ENCODE results near the gene KCTD11. TPM values are rescaled to one million over a fixed set of nuclear protein-coding genes. Genes with fewer than 3 reads are reported as not detected.
A peak's percentile ranks its signal among the peaks of the same experiment; 100 is the strongest.

Gene KCTD11
- polyA plus RNA-seq, 1 donor = 8.2 TPM

DNA sequence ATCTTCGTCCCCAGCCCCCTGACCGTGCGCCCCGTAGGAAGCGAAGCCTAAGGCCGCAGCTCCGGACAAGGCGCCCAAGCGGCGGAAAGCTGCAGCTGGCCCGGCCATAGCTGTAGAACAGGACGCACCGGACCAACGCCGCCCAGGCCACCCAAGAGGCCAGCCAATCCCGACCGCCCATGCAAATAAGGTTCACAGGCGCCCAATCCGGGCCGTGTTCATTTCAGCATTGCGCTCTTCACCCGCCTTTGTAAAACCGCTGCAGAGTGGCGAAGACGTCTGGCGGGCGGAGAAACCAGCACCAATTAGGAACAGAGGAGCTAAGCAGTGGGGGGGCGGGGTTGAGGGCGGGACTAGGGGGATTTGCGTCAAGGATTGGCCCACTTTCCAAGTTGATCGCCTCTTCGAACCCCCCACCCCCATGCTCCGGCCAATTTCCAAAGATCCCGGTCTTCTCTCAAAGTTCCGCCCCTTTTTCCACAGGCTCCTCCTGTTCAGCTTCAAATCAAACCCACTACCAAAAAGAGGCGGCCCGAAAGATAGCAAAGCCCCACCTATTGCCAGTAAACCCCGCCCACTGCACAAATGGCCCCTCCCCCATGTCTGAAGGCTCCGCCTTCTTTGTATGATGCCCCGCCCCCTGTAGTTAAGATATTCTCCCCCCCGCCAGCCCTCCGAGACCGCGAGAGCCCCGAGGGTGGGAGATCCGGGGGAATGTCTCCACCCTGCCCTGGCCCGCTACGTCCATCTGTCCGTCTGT is 52.2 kb downstream of the KCTD11 start, which contains the start of gene TMEM256:
TMEM256 (minus strand) TSS at position 121 of the 760 bp plus-strand sequence; CDS start at position 108, 13 bp downstream.
- Histone ChIP-seq H3K27ac (ENCODE audit: low read length) (peak within 1 kb of the TSS; percentile 96), H3K27me3 (ENCODE audit: control insufficient read depth, insufficient read depth, low read length) (peaks cover 39% of the 10 kb centered on the region), H3K4me3 (ENCODE audit: low read length) (peak within 1 kb of the TSS; percentile 93), H3K4me1 (ENCODE audit: control insufficient read depth, insufficient read depth, low read length) (peaks cover 9% of the 10 kb centered on the region), H3K36me3 (ENCODE audit: control insufficient read depth, insufficient read depth, low read length) (no peaks in the 10 kb centered on the region), H3K9me3 (ENCODE audit: control insufficient read depth, low read depth, low read length) (no peaks in the 10 kb centered on the region)
- peak; percentile 99 to 100 for DNase-seq
- no CpG with 5 or more reads among the region's 49 CpGs for WGBS (ENCODE audit: insufficient coverage, low lambda C conversion rate)

Other genes with a start within 250 kb of the KCTD11 start
- gene ASGR2, start 237.3 kb upstream of the KCTD11 start, polyA plus RNA-seq = 0.40 TPM
- gene ASGR1, start 172.8 kb upstream of the KCTD11 start, polyA plus RNA-seq = 5.7 TPM
- gene DLG4, start 132.3 kb upstream of the KCTD11 start, polyA plus RNA-seq = 16.7 TPM
- 490 TPM for gene ACADVL, start 132.2 kb upstream of the KCTD11 start, polyA plus RNA-seq
- 44.5 TPM for gene DVL2, start 117.6 kb upstream of the KCTD11 start, polyA plus RNA-seq
- 45.4 TPM for gene PHF23, start 112.7 kb upstream of the KCTD11 start, polyA plus RNA-seq
- gene GABARAP, start 109.7 kb upstream of the KCTD11 start, polyA plus RNA-seq = 724 TPM
- 124 TPM for gene CTDNEP1, start 100.4 kb upstream of the KCTD11 start, polyA plus RNA-seq
- 45.8 TPM for gene ELP5, start 99.9 kb upstream of the KCTD11 start, polyA plus RNA-seq
- 250 TPM for gene CLDN7, start 89.7 kb upstream of the KCTD11 start, polyA plus RNA-seq
- gene SLC2A4, start 70.4 kb upstream of the KCTD11 start, polyA plus RNA-seq = 1.1 TPM
- 2.8 TPM for gene YBX2, start 57.5 kb upstream of the KCTD11 start, polyA plus RNA-seq
- gene EIF5A, start 44.5 kb upstream of the KCTD11 start, polyA plus RNA-seq = 263 TPM
- 53.0 TPM for gene GPS2, start 36.8 kb upstream of the KCTD11 start, polyA plus RNA-seq
- 28.7 TPM for gene NEURL4, start 22.8 kb upstream of the KCTD11 start, polyA plus RNA-seq
- gene ACAP1, start 15.6 kb upstream of the KCTD11 start, polyA plus RNA-seq = 12.2 TPM
- gene TMEM95, start 3.0 kb downstream of the KCTD11 start, polyA plus RNA-seq = 0.04 TPM
- gene TNK1, start 28.9 kb downstream of the KCTD11 start, polyA plus RNA-seq = 7.4 TPM
- 16.9 TPM for gene PLSCR3, start 42.4 kb downstream of the KCTD11 start, polyA plus RNA-seq
- gene TMEM256, start 51.9 kb downstream of the KCTD11 start, polyA plus RNA-seq = 187 TPM
- gene NLGN2, start 55.7 kb downstream of the KCTD11 start, polyA plus RNA-seq = 12.9 TPM
- not detected for gene SPEM1, start 68.2 kb downstream of the KCTD11 start, polyA plus RNA-seq
- gene SPEM2, start 73.5 kb downstream of the KCTD11 start, polyA plus RNA-seq = not detected
- gene SPEM3, start 76.7 kb downstream of the KCTD11 start, polyA plus RNA-seq = not detected
- gene TMEM102, start 83.3 kb downstream of the KCTD11 start, polyA plus RNA-seq = 7.5 TPM
- gene FGF11, start 87.3 kb downstream of the KCTD11 start, polyA plus RNA-seq = 1.3 TPM
- gene CHRNB1, start 92.9 kb downstream of the KCTD11 start, polyA plus RNA-seq = 7.4 TPM
- 65.6 TPM for gene ZBTB4, start 127.5 kb downstream of the KCTD11 start, polyA plus RNA-seq
- 0.52 TPM for gene SLC35G6, start 129.3 kb downstream of the KCTD11 start, polyA plus RNA-seq
- gene POLR2A, start 132.2 kb downstream of the KCTD11 start, polyA plus RNA-seq = 98.7 TPM
- gene TNFSF12, start 196.9 kb downstream of the KCTD11 start, polyA plus RNA-seq = 32.7 TPM
- gene TNFSF13, start 206.6 kb downstream of the KCTD11 start, polyA plus RNA-seq = 23.4 TPM
- gene SENP3, start 209.8 kb downstream of the KCTD11 start, polyA plus RNA-seq = 47.7 TPM
- gene CD68, start 227.5 kb downstream of the KCTD11 start, polyA plus RNA-seq = 512 TPM
- gene MPDU1, start 231.7 kb downstream of the KCTD11 start, polyA plus RNA-seq = 105 TPM
- gene SOX15, start 237.9 kb downstream of the KCTD11 start, polyA plus RNA-seq = 2.0 TPM

Data from large intestine (tissue), 3 donors.